GM12878 (cell line): ENCODE measurements around the gene MAN2B2. TPM values are rescaled to one million over a fixed set of nuclear protein-coding genes. Genes with fewer than 3 reads are reported as not detected.

Experiments used
- ATAC-seq: fragments of 200-7000 bp; cut with Tn5 transposase; 3 replicates; pipeline ENCODE4 v1.9.1; 2020; ENCODE audit warnings: mild to moderate bottlenecking, moderate library complexity
- BruUV-seq: library from RNA; stranded (reverse); fragments of 400-500 nt; replicated peaks from 2 replicates; lab custom pipeline; 2021; lab: Mats Ljungman, UMichigan
- CTCF ChIA-PET: fragments of 300-600 bp; sonication (Branson Sonifier 250); formaldehyde crosslinking; extraction: SDS; loops from one replicate; lab custom pipeline; 2021; ENCODE audit warnings: inconsistent platforms; lab: Yijun Ruan, JAX
- POLR2A ChIA-PET: fragments of 350-600 bp; formaldehyde crosslinking; extraction: SDS; loops from one replicate; lab custom pipeline; 2021; ENCODE audit warnings: inconsistent platforms; lab: Charles Lee
- RAD21 ChIA-PET: fragments of 300-600 bp; sonication (Branson Sonifier 250); formaldehyde crosslinking; loops from one replicate; lab custom pipeline; 2023; ENCODE audit warnings: antibody characterized with exemption; ENCODE audit not compliant: unreplicated experiment; lab: Charles Lee
- SMC1A ChIA-PET: fragments of 300-600 bp; sonication (Branson Sonifier 250); formaldehyde crosslinking; loops from one replicate; lab custom pipeline; 2023; ENCODE audit not compliant: unreplicated experiment, uncharacterized antibody; lab: Charles Lee
- DNase-seq: peaks from one replicate; pipeline ENCODE4 v3.0.0-alpha.2; 2011; ENCODE audit warnings: low read depth, low spot score
- FAIRE-seq: peaks from 3 replicates; lab custom pipeline; 2011; peaks lifted over from hg19 to GRCh38; lab: Jason Lieb, UNC
- H2AFZ ChIP-seq: 2 replicates; pipeline ENCODE4 v1.6.0; 2011; ENCODE audit warnings: low read depth, low read length, control low read depth; ENCODE audit not compliant: control insufficient read depth
- H3K27ac ChIP-seq: 2 replicates; pipeline ENCODE4 v1.5.1; 2011; ENCODE audit warnings: control low read depth; ENCODE audit not compliant: control insufficient read depth, insufficient read depth
- H3K27me3 ChIP-seq, 2 experiments: replicated peaks in 1 of 2; 2 replicates each; pipeline versions ENCODE4 v1.6.0 to v1.6.1; 2011; ENCODE audit warnings: low read length in 1 of 2; ENCODE audit not compliant: control insufficient read depth in 2 of 2, insufficient read depth in 2 of 2
- H3K36me3 ChIP-seq, 2 experiments: 2 replicates each; pipeline ENCODE4 v1.5.1; 2011; ENCODE audit warnings: low read length in 1 of 2; ENCODE audit not compliant: control insufficient read depth in 2 of 2, insufficient read depth in 2 of 2
- H3K4me1 ChIP-seq: 2 replicates; pipeline ENCODE4 v1.6.1; 2011; ENCODE audit warnings: mild to moderate bottlenecking, low read length, moderate library complexity, mixed read lengths; ENCODE audit not compliant: control insufficient read depth, insufficient read depth
- H3K4me2 ChIP-seq: 2 replicates; pipeline ENCODE4 v1.6.0; 2011; ENCODE audit warnings: control low read depth; ENCODE audit not compliant: control insufficient read depth, insufficient read depth
- H3K4me3 ChIP-seq: fragments of 200-600 bp; sonication (generic); 2 replicates; pipeline ENCODE4 v1.5.1; 2016
- H3K79me2 ChIP-seq: 2 replicates; pipeline ENCODE4 v1.6.0; 2011; ENCODE audit warnings: low read length; ENCODE audit not compliant: control insufficient read depth, insufficient read depth
- H3K9ac ChIP-seq: 2 replicates; pipeline ENCODE4 v1.8.0; 2011; ENCODE audit warnings: low read length, control low read depth, mixed read lengths; ENCODE audit not compliant: control insufficient read depth, insufficient read depth
- H3K9me3 ChIP-seq: replicated peaks from 3 replicates; pipeline ENCODE4 v1.5.1; 2011; ENCODE audit warnings: mild to moderate bottlenecking, low read length; ENCODE audit not compliant: control insufficient read depth, insufficient read depth
- H4K20me1 ChIP-seq: 2 replicates; pipeline ENCODE4 v1.6.0; 2011; ENCODE audit not compliant: control insufficient read depth, insufficient read depth
- CBFB ChIP-seq: IDR thresholded peaks from 2 replicates; pipeline ENCODE4 v1.6.1; 2016; ENCODE audit warnings: antibody characterized with exemption, low read depth
- CEBPZ ChIP-seq: fragments of 150-350 bp; IDR thresholded peaks from 2 replicates; pipeline ENCODE4 v1.6.1; 2016; ENCODE audit warnings: low read depth, low read length
- FOXM1 ChIP-seq: IDR thresholded peaks from 2 replicates; pipeline ENCODE4 v1.6.1; 2012; ENCODE audit warnings: low read depth, mild to moderate bottlenecking, inconsistent platforms, low read length, moderate library complexity
- KDM1A ChIP-seq: fragments of 200-600 bp; sonication (generic); IDR thresholded peaks from 2 replicates; pipeline ENCODE4 v1.6.1; 2016; ENCODE audit warnings: borderline replicate concordance
- NFYA ChIP-seq: IDR thresholded peaks from 2 replicates; pipeline ENCODE4 v1.6.1; 2011; ENCODE audit warnings: low read depth, mild to moderate bottlenecking, low read length, improper control_type of control experiment, borderline replicate concordance
- POLR2AphosphoS2 ChIP-seq: IDR thresholded peaks from 2 replicates; pipeline ENCODE4 v1.6.1; 2011; ENCODE audit warnings: low read depth, mild to moderate bottlenecking, low read length, improper control_type of control experiment, moderate library complexity
- POU2F2 ChIP-seq: IDR thresholded peaks from 3 replicates; pipeline ENCODE4 v1.6.1; 2011; ENCODE audit warnings: low read depth, mild to moderate bottlenecking, low read length, borderline replicate concordance
- PRDM15 ChIP-seq: fragments of 450-650 bp; formaldehyde crosslinking; IDR thresholded peaks from 2 replicates; pipeline ENCODE4 v1.4.0; 2020; ENCODE audit warnings: mild to moderate bottlenecking, moderate library complexity
- SMAD1 ChIP-seq: fragments of 450-650 bp; IDR thresholded peaks from 2 replicates; pipeline ENCODE4 v1.6.1; 2018; ENCODE audit warnings: mild to moderate bottlenecking, low read depth; ENCODE audit not compliant: partially characterized antibody
- SMC3 ChIP-seq: IDR thresholded peaks from 2 replicates; pipeline ENCODE4 v1.6.1; 2011; ENCODE audit warnings: low read length, improper control_type of control experiment, borderline replicate concordance
- SUPT20H ChIP-seq: IDR thresholded peaks from 2 replicates; pipeline ENCODE4 v1.6.1; 2011; ENCODE audit warnings: low read depth, mild to moderate bottlenecking, low read length, moderate library complexity, borderline replicate concordance; ENCODE audit not compliant: control insufficient read depth
- YY1 ChIP-seq: IDR thresholded peaks from 2 replicates; pipeline ENCODE4 v1.6.1; 2011; ENCODE audit warnings: low read depth, mild to moderate bottlenecking, low read length
- ZBED1 ChIP-seq: IDR thresholded peaks from 2 replicates; pipeline ENCODE4 v1.6.1; 2016; ENCODE audit warnings: borderline replicate concordance
- ZNF592 ChIP-seq: fragments of 450-650 bp; IDR thresholded peaks from 2 replicates; pipeline ENCODE4 v1.6.1; 2017; ENCODE audit warnings: mild to moderate bottlenecking, moderate library complexity
- ZSCAN29 ChIP-seq: fragments of 450-650 bp; IDR thresholded peaks from 2 replicates; pipeline ENCODE4 v1.6.1; 2017; ENCODE audit warnings: mild to moderate bottlenecking, moderate library complexity
- WGBS: methylation state at CpG from one replicate; pipeline ENCODE4 v1.1.6; 2016; ENCODE audit warnings: low lambda C conversion rate; ENCODE audit not compliant: insufficient replicate concordance, insufficient coverage; ENCODE audit errors: missing lambda C conversion rate; 5-methylcytosine and 5-hydroxymethylcytosine counted together
- in situ Hi-C: fragments of 300-500 bp; cut with MboI; formaldehyde crosslinking; loops from 9 replicates; pipeline ENCODE4 v1.14.3; 2018; ENCODE audit warnings: mixed read lengths
- intact Hi-C: fragments of 100-400 bp; cut with micrococcal nuclease; formaldehyde crosslinking; loops from one replicate; pipeline ENCODE4 v1.14.2; 2022; ENCODE audit not compliant: unreplicated experiment
- polyA plus RNA-seq, 11 experiments: library from polyadenylated mRNA; depleted of rRNA in 4 of 11; unstranded in 6 of 11; stranded (reverse) in 5 of 11; fragments of >200 nt; fragmentation: Nextera tagmentation in 4 of 11; fragmentation: Illumina TruSeq in 1 of 11; extraction: Ambion mirVana in 4 of 11; extraction: Trizol in 1 of 11; gene quantifications; 1 replicate in 1 of 11; 2 replicates in 10 of 11; pipeline versions ENCODE4 v1.2.1 to v1.2.3, GENCODE V29; 2011 to 2016; ENCODE audit warnings: inconsistent platforms in 2 of 11, missing spikeins in 2 of 11, low read depth in 1 of 11
- total RNA-seq, 4 experiments: library from RNA; depleted of rRNA in 3 of 4; stranded (reverse); fragments of >200 nt in 3 of 4; fragmentation: Illumina TruSeq in 1 of 4; extraction: Trizol in 1 of 4; gene quantifications; 2 replicates each; pipeline versions ENCODE4 v1.2.1 to v1.2.3, GENCODE V29; 2013 to 2021

Gene MAN2B2
- total and polyA plus RNA-seq, 10 of the 15 experiments (the other 5 are each of a cell fraction or from before 2014, with no cell fraction given): 0.47 to 14.5 (median 7.0) TPM

- WGBS: 71% methylated on average over 2 of the region's 2 CpGs
- no TSS peak for BruUV-seq
- H3K4me1 ChIP-seq: no peaks in the 10 kb centered on the region
- H2AFZ ChIP-seq: no peak overlapping the region
- in situ Hi-C loops: no loop called here
- H4K20me1 ChIP-seq: no peaks in the 10 kb centered on the region
- ChIA-PET POLR2A (no interaction called here), RAD21 (no interaction called here), CTCF (no interaction called here), SMC1A (no interaction called here)
- no peaks in the 10 kb centered on the region for H3K79me2 ChIP-seq
- FAIRE-seq: no peak
- H3K27ac ChIP-seq: no peak overlapping the region
- H3K4me3 ChIP-seq: no peak overlapping the region
- intact Hi-C loops: no loop called here
- no peak for DNase-seq
- no peak for ATAC-seq
- TF ChIP-seq CEBPZ (no peak), SMAD1 (no peak), NFYA (no peak), YY1 (no peak), ZSCAN29 (no peak), POLR2AphosphoS2 (no peak), POU2F2 (no peak), PRDM15 (CRISPR knock-in tag) (no peak), ZNF592 (no peak), FOXM1 (no peak), CBFB (no peak), KDM1A (no peak), SMC3 (no peak), ZBED1 (no peak), SUPT20H (no peak)
- H3K27me3 ChIP-seq: no peaks in the 10 kb centered on the region
- H3K9me3 ChIP-seq: no peaks in the 10 kb centered on the region
- no peak overlapping the region for H3K9ac ChIP-seq
- no peak overlapping the region for H3K4me2 ChIP-seq
- peaks cover 0 to 2% of the 10 kb centered on the region in 2 experiments; a peak in 3 of 4 replicates for H3K36me3 ChIP-seq
Observed at GRCh38 chr4:6622744-6623143, 47.8 kb downstream of the MAN2B2 start.
